Measurements from ENCODE around the gene FIBCD1. TPM values are rescaled to one million over a fixed set of nuclear protein-coding genes. Genes with fewer than 3 reads are reported as not detected.

Gene FIBCD1
- total and polyA plus RNA-seq, 12 donors: 0.11 to 55.7 (median 18.3) TPM

- H3K27ac ChIP-seq: no peak overlapping the region
- no peaks in the 10 kb centered on the region for H3K9me3 ChIP-seq (replicated peaks in 1 of 3)
- H3K4me3 ChIP-seq: no peak overlapping the region
- H3K4me1 ChIP-seq (replicated peaks in 1 of 2): no peaks in the 10 kb centered on the region
- peaks cover 10% of the 10 kb centered on the region for H3K27me3 ChIP-seq
- H3K36me3 ChIP-seq (replicated peaks in 1 of 2): no peaks in the 10 kb centered on the region
- intact Hi-C loops (cut with DNase I): no loop called here
- no peak for DNase-seq
- TF ChIP-seq CTCF (IDR thresholded peaks at IDR 0.05) (no peak), POLR2A (IDR thresholded peaks at IDR 0.05) (no peak)
- WGBS, 4 donors: 74 to 87% (median 83%) methylated on average over 3 to 13 of the region's 13 CpGs
Measured at GRCh38 chr9:130975932-130976841, 37.1 kb upstream of the FIBCD1 start.

DNA sequence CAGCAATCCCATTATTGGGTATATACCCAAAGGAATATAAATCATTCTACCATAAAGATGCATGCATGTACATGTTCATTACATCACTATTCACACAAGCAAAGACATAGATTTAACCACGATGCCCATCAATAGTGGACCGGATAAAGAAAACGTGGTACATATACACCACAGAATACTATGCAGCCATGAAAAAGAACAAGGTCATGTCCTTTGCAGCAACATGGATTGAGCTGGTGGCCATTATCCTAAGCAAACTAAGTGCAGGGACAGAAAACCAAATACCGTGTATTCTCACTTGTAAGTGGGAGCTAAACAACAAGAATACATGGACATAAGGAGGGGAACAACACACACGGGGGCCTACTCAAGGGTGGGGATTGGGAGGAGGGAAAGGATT, 36.1 kb upstream of the FIBCD1 start:
- peaks cover 10% of the 10 kb centered on the region for H3K27me3 ChIP-seq
- intact Hi-C loops (cut with DNase I): no loop called here
- H3K4me1 ChIP-seq (replicated peaks in 1 of 2): no peaks in the 10 kb centered on the region
- no peaks in the 10 kb centered on the region for H3K36me3 ChIP-seq (replicated peaks in 1 of 2)
- no peaks in the 10 kb centered on the region for H3K9me3 ChIP-seq (replicated peaks in 1 of 3)
- no peak for DNase-seq
- 78 to 93% (median 87%) methylated on average over 5 of the region's 5 CpGs for WGBS, 4 donors
- TF ChIP-seq POLR2A (IDR thresholded peaks at IDR 0.05) (no peak), CTCF (IDR thresholded peaks at IDR 0.05) (no peak)
- H3K4me3 ChIP-seq: no peak overlapping the region
- H3K27ac ChIP-seq: no peak overlapping the region

- H3K9me3 ChIP-seq (replicated peaks in 1 of 3): no peaks in the 10 kb centered on the region
- 71 to 83% (median 77%) methylated on average over 5 of the region's 5 CpGs for WGBS, 4 donors
- H3K27ac ChIP-seq: no peak overlapping the region
Measured at GRCh38 chr9:130974697-130975096, 35.6 kb upstream of the FIBCD1 start.

More at GRCh38 chr9:130974697-130975096, 35.6 kb upstream of the FIBCD1 start:
- Histone ChIP-seq H3K27me3 (peaks cover 10% of the 10 kb centered on the region), H3K4me1 (replicated peaks in 1 of 2) (no peaks in the 10 kb centered on the region), H3K4me3 (no peak overlapping the region), H3K36me3 (replicated peaks in 1 of 2) (no peaks in the 10 kb centered on the region)
- DNase-seq: no peak
- TF ChIP-seq CTCF (IDR thresholded peaks at IDR 0.05): no peak
- intact Hi-C loops (cut with DNase I): no loop called here
